Measurements from ENCODE around the gene TMEM218. TPM values are rescaled to one million over a fixed set of nuclear protein-coding genes. Genes with fewer than 3 reads are reported as not detected.

The TMEM218 gene
- total and polyA plus RNA-seq, 10 of the 15 experiments (the other 5 are each of a cell fraction or from before 2014, with no cell fraction given), result 11.2 to 50.3 (median 28.8) TPM

DNA sequence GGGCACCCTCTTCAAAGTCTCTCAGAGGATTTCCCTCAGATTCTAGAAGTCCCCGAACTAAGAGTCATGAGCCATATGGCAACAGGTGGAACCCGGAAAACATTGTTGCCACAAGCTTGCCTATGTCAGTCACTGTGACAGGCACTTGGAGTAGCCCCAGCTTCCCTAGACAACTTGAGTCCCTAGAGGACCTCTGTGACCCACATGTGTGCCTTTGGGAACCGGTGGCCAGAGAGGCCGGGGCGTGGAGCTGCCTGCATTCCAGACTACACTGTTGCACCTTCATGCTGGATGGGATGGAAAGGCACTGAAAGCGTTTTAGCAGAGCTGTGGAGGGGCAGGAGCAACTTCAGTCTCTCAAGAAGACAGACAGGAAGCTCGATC lies 36.2 kb downstream of the TMEM218 start:
- no peak for FAIRE-seq
- Histone ChIP-seq H4K20me1 (ENCODE audit: control insufficient read depth, insufficient read depth) (no peaks in the 10 kb centered on the region), H3K79me2 (ENCODE audit: control insufficient read depth, insufficient read depth, low read length) (no peaks in the 10 kb centered on the region), H3K9ac (ENCODE audit: control insufficient read depth, insufficient read depth, low read length) (no peak overlapping the region), H3K9me3 (replicated peaks; ENCODE audit: control insufficient read depth, insufficient read depth, low read length) (no peaks in the 10 kb centered on the region), H2AFZ (ENCODE audit: control insufficient read depth, low read depth, low read length) (no peak overlapping the region), H3K27ac (ENCODE audit: control insufficient read depth, insufficient read depth) (no peak overlapping the region), H3K4me1 (ENCODE audit: control insufficient read depth, insufficient read depth, low read length) (peaks cover 39% of the 10 kb centered on the region), H3K4me2 (ENCODE audit: control insufficient read depth, insufficient read depth) (no peak overlapping the region), H3K27me3 (replicated peaks in 1 of 2; ENCODE audit: control insufficient read depth in 2 of 2, insufficient read depth in 2 of 2, low read length in 1 of 2) (no peaks in the 10 kb centered on the region), H3K36me3 (ENCODE audit: control insufficient read depth in 2 of 2, insufficient read depth in 2 of 2, low read length in 1 of 2) (no peaks in the 10 kb centered on the region), H3K4me3 (no peak overlapping the region)
- WGBS (ENCODE audit: insufficient coverage, insufficient replicate concordance, low lambda C conversion rate, missing lambda C conversion rate), result 77% methylated on average over 7 of the region's 7 CpGs
- ATAC-seq, result no peak
- ChIA-PET RAD21 (ENCODE audit: unreplicated experiment) (interaction anchor here (0.6 to 0.8 kb wide), 2 partner anchors 32 to 35 kb away, joined by 3 to 4 read pairs; no protein-coding TSS in a partner anchor), CTCF (interaction anchor here (0.6 to 1.3 kb wide), 5 partner anchors 14 to 67 kb away, joined by 3 to 8 read pairs (median 3); no protein-coding TSS in a partner anchor), POLR2A (no interaction called here), SMC1A (ENCODE audit: uncharacterized antibody, unreplicated experiment) (interaction anchor here (5.0 kb wide), 1 partner anchor 11 kb away, joined by 36 read pairs; the partner anchor contains the start of gene SLC37A2)
- no peak for DNase-seq (ENCODE audit: low read depth, low spot score)
- TF ChIP-seq, protein P1, sequence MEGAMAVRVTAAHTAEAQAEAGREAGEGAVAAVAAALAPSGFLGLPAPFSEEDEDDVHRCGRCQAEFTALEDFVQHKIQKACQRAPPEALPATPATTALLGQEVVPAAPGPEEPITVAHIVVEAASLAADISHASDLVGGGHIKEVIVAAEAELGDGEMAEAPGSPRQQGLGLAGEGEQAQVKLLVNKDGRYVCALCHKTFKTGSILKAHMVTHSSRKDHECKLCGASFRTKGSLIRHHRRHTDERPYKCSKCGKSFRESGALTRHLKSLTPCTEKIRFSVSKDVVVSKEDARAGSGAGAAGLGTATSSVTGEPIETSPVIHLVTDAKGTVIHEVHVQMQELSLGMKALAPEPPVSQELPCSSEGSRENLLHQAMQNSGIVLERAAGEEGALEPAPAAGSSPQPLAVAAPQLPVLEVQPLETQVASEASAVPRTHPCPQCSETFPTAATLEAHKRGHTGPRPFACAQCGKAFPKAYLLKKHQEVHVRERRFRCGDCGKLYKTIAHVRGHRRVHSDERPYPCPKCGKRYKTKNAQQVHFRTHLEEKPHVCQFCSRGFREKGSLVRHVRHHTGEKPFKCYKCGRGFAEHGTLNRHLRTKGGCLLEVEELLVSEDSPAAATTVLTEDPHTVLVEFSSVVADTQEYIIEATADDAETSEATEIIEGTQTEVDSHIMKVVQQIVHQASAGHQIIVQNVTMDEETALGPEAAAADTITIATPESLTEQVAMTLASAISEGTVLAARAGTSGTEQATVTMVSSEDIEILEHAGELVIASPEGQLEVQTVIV (IDR thresholded peaks at IDR 0.05; ENCODE audit: borderline replicate concordance, partially characterized antibody), result no peak
- TF ChIP-seq, protein P2, sequence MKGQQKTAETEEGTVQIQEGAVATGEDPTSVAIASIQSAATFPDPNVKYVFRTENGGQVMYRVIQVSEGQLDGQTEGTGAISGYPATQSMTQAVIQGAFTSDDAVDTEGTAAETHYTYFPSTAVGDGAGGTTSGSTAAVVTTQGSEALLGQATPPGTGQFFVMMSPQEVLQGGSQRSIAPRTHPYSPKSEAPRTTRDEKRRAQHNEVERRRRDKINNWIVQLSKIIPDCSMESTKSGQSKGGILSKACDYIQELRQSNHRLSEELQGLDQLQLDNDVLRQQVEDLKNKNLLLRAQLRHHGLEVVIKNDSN (IDR thresholded peaks at IDR 0.05; ENCODE audit: borderline replicate concordance, extremely low read length, insufficient read depth, low read depth, low read length), result no peak
- TF ChIP-seq, protein P3, sequence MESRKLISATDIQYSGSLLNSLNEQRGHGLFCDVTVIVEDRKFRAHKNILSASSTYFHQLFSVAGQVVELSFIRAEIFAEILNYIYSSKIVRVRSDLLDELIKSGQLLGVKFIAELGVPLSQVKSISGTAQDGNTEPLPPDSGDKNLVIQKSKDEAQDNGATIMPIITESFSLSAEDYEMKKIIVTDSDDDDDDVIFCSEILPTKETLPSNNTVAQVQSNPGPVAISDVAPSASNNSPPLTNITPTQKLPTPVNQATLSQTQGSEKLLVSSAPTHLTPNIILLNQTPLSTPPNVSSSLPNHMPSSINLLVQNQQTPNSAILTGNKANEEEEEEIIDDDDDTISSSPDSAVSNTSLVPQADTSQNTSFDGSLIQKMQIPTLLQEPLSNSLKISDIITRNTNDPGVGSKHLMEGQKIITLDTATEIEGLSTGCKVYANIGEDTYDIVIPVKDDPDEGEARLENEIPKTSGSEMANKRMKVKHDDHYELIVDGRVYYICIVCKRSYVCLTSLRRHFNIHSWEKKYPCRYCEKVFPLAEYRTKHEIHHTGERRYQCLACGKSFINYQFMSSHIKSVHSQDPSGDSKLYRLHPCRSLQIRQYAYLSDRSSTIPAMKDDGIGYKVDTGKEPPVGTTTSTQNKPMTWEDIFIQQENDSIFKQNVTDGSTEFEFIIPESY (IDR thresholded peaks at IDR 0.05), result no peak
- TF ChIP-seq, protein P4, sequence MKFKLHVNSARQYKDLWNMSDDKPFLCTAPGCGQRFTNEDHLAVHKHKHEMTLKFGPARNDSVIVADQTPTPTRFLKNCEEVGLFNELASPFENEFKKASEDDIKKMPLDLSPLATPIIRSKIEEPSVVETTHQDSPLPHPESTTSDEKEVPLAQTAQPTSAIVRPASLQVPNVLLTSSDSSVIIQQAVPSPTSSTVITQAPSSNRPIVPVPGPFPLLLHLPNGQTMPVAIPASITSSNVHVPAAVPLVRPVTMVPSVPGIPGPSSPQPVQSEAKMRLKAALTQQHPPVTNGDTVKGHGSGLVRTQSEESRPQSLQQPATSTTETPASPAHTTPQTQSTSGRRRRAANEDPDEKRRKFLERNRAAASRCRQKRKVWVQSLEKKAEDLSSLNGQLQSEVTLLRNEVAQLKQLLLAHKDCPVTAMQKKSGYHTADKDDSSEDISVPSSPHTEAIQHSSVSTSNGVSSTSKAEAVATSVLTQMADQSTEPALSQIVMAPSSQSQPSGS (IDR thresholded peaks at IDR 0.05; ENCODE audit: low read length), result no peak
- TF ChIP-seq TARDBP (IDR thresholded peaks at IDR 0.05; ENCODE audit: borderline replicate concordance) (no peak), IKZF1 (conservative IDR thresholded peaks at IDR 0.05) (no peak), NR2C1 (IDR thresholded peaks at IDR 0.05) (no peak), ATF7 (IDR thresholded peaks at IDR 0.05; ENCODE audit: low read depth) (no peak), POLR2A (IDR thresholded peaks at IDR 0.05; ENCODE audit: low read depth, low read length) (no peak), NFYB (IDR thresholded peaks at IDR 0.05; ENCODE audit: insufficient read depth, low read depth, low read length) (no peak), MXI1 (IDR thresholded peaks at IDR 0.05; ENCODE audit: low read depth, low read length) (no peak), ZZZ3 (IDR thresholded peaks at IDR 0.05; ENCODE audit: control insufficient read depth, insufficient read length, low read depth) (no peak), MEF2B (IDR thresholded peaks at IDR 0.05; ENCODE audit: partially characterized antibody, poor library complexity, severe bottlenecking) (no peak), TCF7 (IDR thresholded peaks at IDR 0.05; ENCODE audit: borderline replicate concordance) (no peak), SRF (IDR thresholded peaks at IDR 0.05; ENCODE audit: low read depth in 2 of 2, low read length in 2 of 2) (no peak), MYC (IDR thresholded peaks at IDR 0.05; ENCODE audit: insufficient read depth, insufficient read length, insufficient replicate concordance, low read length, severe bottlenecking) (no peak)
- TF ChIP-seq, protein P5, sequence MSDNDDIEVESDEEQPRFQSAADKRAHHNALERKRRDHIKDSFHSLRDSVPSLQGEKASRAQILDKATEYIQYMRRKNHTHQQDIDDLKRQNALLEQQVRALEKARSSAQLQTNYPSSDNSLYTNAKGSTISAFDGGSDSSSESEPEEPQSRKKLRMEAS (IDR thresholded peaks at IDR 0.05; ENCODE audit: low read depth, low read length), result no peak
- BruUV-seq (replicated peaks), result no TSS peak
- in situ Hi-C loops (cut with MboI) (no loop called here), intact Hi-C loops (cut with micrococcal nuclease; ENCODE audit: unreplicated experiment) (no loop called here)
